Measurements from ENCODE around the gene WDR37. TPM values are rescaled to one million over a fixed set of nuclear protein-coding genes. Genes with fewer than 3 reads are reported as not detected.
"Not testable (repeated sequence)": the region's sequence is repeated elsewhere in the genome, so short reads cannot be mapped to it uniquely, and the experiment has no call there.

Gene WDR37
- total RNA-seq, 4 donors from 2014 or later, result 11.4 to 30.3 (median 17.4) TPM

DNA sequence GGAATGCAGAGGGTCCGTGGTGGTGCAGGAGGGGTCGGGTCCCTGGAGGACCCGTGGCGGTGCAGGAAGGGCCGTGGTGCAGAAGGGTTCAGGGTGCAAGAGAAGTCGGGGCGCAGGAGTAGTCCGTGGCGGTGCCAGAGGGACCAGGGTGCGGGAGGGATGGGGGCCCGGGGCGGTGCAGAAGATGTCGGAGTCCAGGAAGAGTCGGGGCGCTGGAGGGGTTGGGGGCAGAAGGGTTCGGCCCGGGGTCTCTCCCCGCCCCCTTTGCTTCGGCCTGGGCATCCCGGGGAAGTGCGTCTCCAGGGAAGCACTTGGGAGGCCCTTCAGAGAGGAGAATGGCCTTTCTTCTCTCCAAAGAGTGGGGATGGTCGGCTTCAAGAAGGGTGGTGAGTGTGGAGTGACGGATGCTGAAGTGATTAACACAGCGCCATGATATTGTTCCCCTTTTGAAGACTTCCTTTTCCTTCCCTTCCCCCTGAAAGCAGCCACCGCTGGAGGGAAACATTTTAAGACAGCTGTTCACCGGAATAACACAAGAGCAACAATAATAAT, 997 bp downstream of the WDR37 start:
- ATAC-seq (ENCODE audit: low FRiP score), result no peak
- no peak for DNase-seq (ENCODE audit: low spot score)
- TF ChIP-seq, protein P1, sequence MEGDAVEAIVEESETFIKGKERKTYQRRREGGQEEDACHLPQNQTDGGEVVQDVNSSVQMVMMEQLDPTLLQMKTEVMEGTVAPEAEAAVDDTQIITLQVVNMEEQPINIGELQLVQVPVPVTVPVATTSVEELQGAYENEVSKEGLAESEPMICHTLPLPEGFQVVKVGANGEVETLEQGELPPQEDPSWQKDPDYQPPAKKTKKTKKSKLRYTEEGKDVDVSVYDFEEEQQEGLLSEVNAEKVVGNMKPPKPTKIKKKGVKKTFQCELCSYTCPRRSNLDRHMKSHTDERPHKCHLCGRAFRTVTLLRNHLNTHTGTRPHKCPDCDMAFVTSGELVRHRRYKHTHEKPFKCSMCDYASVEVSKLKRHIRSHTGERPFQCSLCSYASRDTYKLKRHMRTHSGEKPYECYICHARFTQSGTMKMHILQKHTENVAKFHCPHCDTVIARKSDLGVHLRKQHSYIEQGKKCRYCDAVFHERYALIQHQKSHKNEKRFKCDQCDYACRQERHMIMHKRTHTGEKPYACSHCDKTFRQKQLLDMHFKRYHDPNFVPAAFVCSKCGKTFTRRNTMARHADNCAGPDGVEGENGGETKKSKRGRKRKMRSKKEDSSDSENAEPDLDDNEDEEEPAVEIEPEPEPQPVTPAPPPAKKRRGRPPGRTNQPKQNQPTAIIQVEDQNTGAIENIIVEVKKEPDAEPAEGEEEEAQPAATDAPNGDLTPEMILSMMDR (IDR thresholded peaks at IDR 0.05), result no peak

DNA sequence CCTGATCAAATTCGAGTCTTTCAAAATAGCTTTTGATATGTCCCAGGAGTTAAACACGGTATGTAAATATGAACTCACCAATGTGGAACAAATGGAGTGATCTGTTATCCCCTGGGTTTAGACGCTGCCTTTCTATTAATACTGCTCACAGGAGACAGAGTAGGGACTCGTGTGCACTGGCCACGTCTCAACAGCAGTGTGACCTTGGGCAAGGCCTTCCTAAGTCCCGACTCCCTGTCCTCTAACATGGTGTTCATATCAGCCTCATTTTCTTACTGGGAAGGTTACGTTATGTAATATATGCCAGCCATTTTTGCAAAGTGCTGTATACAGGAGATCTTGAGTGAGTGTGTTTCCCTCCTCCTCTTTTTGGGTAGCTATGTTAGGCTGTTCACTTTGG, 1.8 kb downstream of the WDR37 start:
- ATAC-seq (ENCODE audit: low FRiP score) (no peak), DNase-seq (ENCODE audit: low spot score) (no peak)
- TF ChIP-seq, protein P1 (IDR thresholded peaks at IDR 0.05), result no peak

DNA sequence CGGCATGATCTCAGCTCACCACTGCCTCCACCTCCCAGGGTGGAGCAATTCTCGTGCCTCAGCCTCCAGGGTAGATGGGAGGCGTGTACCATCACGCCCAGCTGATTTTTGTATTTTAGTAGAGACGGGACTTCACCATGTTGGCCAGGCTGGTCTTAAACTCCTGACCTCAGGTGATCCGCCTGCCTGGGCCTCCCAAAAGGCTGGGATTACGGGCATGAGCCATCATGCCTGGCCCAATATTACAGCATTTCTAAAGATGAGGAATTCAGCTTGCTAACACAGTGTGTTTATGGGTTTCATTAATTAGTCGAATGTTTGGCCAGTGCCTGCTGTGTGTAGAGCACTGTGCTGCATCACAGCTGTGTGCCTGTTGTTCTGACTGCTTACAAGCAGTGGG, 3.7 kb downstream of the WDR37 start:
- ATAC-seq (ENCODE audit: low FRiP score) (no peak), DNase-seq (ENCODE audit: low spot score) (no peak)
- TF ChIP-seq, protein P1 (IDR thresholded peaks at IDR 0.05), result no peak

GRCh38 chr10:1061930-1062774, 6.0 kb downstream of the WDR37 start:
- ATAC-seq (ENCODE audit: low FRiP score) (peak; percentile 29), DNase-seq (ENCODE audit: low spot score) (no peak)
- TF ChIP-seq, protein P1 (IDR thresholded peaks at IDR 0.05), result no peak

GRCh38 chr10:1063232-1063865, 7.2 kb downstream of the WDR37 start:
- TF ChIP-seq, protein P1 (IDR thresholded peaks at IDR 0.05), result no peak
- ATAC-seq (ENCODE audit: low FRiP score), result peak; percentile 38

DNA sequence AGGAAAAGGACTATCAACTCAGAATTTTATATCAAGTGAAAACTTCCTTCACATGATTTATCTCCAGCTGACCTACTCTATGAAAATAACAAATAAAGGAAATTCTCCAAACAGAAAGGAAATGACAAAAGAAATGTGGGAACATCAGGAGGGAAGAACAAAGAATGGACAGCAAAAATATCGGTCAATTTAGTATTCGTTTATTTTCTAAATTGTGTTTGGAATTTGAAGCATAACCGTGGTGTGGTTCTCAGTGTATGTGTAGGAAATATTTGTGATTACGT, 8.7 kb downstream of the WDR37 start:
- TF ChIP-seq, protein P1 (IDR thresholded peaks at IDR 0.05), result no peak
- no peak for ATAC-seq (ENCODE audit: low FRiP score)
- DNase-seq (ENCODE audit: low spot score), result no peak

More at GRCh38 chr10:1063232-1063865, 7.2 kb downstream of the WDR37 start:
- DNase-seq (ENCODE audit: low spot score), result no peak

GRCh38 chr10:1066734-1067133, 10.5 kb downstream of the WDR37 start:
- not testable (repeated sequence) for ATAC-seq (ENCODE audit: low FRiP score); DNase-seq (ENCODE audit: low spot score)
